Stimulated activated CD8-positive, alpha-beta memory T cell treated with anti-CD3 and anti-CD28 coated beads, Interleukin-4, amount 100 ng/mL, for 1 hour (primary cell): ENCODE results near the gene ASMT.
"Not testable (repeated sequence)": the region's sequence is repeated elsewhere in the genome, so short reads cannot be mapped to it uniquely, and the experiment has no call there.

Experiments used
- DNase-seq, 2 donors: peaks; one replicate each; pipeline ENCODE4 v3.0.0-alpha.2; 2020; ENCODE audit warnings: low read depth in 2 of 2, low spot score in 1 of 2

Gene ASMT, protein sequence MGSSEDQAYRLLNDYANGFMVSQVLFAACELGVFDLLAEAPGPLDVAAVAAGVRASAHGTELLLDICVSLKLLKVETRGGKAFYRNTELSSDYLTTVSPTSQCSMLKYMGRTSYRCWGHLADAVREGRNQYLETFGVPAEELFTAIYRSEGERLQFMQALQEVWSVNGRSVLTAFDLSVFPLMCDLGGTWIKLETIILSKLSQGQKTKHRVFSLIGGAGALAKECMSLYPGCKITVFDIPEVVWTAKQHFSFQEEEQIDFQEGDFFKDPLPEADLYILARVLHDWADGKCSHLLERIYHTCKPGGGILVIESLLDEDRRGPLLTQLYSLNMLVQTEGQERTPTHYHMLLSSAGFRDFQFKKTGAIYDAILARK

GRCh38 chrX:1614927-1615326, at the start of gene ASMT:
Gene ASMT (plus strand): TSS chrX:1615059. CDS start chrX:1615200, 141 bp downstream.
- no peak for DNase-seq

- DNase-seq, result not testable (repeated sequence)
Measured at GRCh38 chrX:1574181-1574580, 40.7 kb upstream of the ASMT start.

DNA sequence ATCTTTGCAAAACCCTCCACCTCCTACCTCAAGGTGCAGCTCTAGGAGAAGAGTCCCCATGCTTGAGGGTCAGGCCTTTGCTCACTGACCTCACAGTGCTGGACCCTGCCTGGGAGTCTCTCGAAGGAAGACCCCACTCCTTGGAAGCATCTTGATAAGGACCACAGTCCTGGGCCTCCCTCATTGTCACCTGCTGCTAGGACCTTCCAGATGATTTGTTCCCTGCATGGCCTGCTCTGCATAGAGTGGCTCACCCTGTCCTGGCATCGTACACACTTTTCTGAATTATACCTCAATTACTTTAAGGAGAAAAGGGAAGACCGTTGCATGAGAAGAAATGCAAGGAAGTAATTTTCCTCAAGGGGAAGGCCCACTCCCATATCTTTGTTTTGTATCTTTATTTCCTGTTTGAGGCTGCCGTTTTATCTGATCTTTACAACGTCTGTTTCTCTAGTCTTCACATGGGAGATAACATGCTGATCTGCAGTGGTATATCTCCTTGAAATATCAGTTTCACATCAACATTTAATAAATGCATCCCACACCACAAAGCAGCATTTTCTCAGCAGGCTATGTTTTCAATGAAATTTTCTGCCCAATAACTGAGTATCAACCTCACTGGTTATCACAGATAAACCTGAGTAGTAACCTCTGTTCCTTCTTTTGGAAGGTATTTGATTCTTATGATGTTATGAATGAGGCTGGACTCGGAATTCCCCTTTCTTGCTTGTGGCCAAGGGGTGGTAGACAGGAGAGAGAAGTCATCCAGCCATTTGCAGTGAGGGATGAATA, 38.5 kb upstream of the ASMT start:
- DNase-seq, result no peak

DNA sequence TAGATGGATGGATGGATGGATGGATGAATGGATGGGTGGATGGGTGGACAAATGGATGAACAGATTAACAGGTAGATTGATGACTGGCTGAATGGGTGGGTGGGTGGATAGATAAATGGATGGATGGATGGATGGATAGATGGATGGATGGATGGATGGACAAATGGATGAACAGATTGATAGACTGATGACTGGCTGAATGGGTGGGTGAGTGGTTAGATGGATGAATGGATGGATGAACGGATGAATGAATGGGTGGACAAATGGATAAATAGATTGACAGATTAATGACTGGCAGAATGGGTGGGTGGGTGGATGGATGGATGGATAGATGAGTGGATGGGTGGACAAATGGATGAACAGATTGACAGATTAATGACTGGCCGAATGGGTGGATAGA, 37.0 kb upstream of the ASMT start:
- no peak for DNase-seq

- no peak for DNase-seq
Measured at GRCh38 chrX:1578511-1579173, 36.2 kb upstream of the ASMT start.

GRCh38 chrX:1581132-1581531, 33.7 kb upstream of the ASMT start:
- DNase-seq, result peak in 1 of 2 donors; percentile 54

DNA sequence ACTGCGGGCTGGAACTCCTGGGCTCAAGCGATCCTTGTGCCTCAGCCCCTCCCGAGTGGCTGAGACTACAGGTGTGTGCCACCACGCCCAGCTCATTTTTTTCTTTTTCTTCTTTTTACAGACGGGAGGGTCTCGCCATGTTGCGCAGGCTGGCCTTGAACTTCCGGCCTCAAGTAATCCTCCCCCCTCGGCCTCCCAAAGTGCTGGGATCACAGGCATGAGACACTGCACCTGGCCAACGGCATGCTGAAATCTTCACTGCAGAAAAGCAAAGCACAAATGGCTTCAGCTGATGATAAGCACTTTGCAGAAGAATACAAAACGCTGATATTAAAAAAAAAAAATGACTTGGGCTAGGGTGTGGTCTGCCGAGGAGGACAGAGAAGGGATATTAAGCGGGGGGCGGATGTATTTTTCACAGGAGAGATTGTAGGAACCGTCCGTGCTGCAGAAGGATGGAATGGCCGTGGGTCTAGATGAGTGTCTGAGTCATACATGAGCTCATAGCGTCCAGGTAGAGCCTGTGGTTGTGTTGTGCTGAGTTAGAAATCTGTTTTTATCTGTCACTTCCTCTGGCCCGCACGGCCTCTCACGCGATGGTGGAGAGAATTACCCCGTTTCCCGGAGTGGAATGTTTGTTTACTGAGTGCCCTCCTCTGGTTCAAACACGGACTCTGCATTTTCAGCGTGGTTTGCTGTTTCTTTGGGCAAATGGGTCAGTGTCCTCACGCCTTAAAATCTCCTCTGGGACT, 32.0 kb upstream of the ASMT start:
- DNase-seq, result no peak

DNA sequence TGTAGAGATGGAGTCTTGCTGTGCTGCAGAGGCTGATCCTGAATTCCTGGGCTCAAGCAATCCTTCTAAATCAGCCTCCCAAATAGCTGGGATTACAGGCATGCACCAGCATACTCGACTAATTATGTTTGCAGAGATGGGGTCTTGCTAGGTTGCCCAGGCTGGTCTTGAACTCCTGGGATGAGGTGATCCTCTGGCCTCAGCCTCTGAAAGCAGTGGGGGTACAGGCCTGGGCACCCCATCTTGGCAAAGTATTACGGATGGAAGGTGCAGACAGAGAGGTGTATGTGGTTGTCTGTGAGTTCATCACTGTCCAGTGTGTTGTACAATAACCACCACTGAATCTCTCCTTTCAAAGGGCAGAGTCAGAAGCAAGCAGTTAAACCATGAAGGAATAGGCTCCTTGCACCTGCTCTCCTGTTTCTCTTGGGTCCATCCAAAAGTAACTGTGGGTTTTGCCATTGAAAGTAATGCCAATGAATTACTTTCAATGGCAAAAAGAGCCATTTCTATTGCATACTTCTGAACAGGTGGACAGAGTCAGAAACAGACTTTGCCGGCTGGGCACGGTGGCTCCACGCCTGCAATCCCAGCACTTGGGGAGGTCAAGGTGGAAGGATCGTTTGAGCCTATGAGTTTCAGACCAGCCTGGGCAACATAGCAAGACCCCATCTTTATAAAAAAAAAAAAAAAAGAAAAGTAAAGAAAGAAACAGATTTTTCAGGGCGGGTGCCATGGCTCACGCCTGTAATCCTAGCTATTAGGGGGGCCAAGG, 30.4 kb upstream of the ASMT start:
- DNase-seq, result no peak

DNA sequence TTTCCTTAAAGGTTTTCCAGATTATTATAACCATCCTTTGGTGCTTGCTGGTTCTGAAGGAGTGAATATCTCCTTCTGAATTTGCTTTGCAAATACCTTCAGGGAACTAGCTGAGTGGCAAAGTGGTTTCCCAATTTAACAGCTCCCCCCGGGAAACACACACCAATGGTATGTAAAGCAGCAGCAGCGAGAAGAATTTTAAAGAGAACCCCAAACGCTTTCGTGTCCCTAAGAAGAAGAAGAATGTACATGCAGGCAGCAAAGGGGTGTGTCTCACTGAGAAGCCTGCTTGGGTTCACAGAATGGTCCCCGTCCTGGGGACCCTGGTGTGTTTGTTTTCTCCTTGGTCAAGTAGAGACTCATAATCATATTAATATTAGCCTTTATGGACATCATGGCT, 27.7 kb upstream of the ASMT start:
- DNase-seq, result no peak

GRCh38 chrX:1589356-1590130, 25.3 kb upstream of the ASMT start:
- no peak for DNase-seq

- peak; percentile 96 to 97 for DNase-seq
Measured at GRCh38 chrX:1591102-1591862, 23.6 kb upstream of the ASMT start, which contains the start of gene AKAP17A. Gene AKAP17A (plus strand): TSS chrX:1591604. CDS start chrX:1593463, 1,859 bp downstream.

- DNase-seq, result no peak
Measured at GRCh38 chrX:1591863-1592469, 22.9 kb upstream of the ASMT start.

DNA sequence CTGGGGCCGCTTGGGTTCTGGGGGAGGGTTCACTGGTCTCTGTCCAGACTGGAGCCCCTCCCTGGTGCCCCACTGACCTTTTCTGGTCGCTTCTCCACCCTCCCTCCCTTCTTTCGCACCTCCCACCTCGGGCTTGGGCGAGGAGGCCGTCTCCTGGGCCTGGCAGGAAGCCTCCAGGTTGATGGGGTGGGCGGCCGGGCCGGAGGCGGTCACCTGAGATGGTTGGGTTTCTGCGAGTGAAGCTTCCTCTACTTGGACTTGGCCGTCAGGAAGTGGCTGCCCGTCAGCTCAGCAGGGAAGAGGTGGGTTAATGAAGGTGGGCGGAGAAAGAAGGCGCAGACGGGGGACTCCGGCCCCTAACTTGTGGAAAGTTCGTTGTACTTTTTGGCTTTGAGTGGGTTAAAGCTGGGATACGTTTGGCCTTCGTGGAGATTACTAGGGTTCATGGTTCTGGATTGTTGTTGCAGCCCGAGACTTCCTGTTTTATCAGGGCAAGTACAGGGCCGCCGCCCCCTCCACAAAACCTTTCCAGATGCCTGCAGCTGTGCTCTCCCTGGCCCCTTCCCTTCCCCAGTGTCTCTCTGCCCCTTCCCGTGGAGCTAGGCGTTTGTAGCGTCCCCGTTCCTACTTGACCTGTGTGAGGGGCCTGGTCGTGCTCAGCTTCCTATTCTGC, 22.3 kb upstream of the ASMT start:
- DNase-seq, result no peak

DNA sequence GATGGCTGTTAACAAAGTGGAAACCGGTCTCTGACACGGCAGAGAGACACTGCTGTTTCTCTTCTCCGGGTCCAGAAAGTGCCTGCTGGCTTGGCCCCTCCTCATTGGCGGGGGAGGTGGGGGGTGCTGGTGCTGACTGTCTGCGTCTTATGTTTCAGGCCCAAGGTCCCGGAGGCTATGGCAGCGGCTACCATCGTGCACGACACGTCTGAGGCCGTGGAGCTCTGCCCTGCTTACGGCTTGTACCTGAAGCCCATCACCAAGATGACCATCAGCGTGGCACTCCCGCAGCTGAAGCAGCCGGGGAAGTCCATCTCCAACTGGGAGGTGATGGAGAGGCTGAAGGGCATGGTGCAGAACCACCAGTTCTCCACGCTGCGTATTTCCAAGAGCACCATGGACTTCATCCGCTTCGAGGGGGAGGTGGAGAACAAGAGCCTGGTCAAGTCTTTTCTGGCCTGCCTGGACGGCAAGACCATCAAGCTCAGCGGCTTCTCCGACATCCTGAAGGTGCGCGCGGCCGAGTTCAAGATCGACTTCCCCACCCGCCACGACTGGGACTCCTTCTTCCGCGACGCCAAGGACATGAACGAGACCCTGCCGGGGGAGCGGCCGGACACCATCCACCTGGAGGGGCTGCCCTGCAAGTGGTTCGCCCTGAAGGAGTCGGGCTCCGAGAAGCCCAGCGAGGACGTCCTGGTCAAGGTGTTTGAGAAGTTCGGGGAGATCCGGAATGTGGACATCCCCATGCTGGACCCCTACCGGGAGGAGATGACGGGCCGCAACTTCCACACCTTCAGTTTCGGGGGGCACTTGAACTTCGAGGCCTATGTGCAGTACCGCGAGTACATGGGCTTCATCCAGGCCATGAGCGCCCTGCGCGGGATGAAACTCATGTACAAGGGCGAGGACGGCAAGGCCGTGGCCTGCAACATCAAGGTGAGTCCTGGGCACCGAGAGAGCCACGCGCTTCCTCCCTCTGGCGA, 21.3 kb upstream of the ASMT start:
- DNase-seq, result no peak

GRCh38 chrX:1595711-1596060, 19.2 kb upstream of the ASMT start:
- no peak for DNase-seq

DNA sequence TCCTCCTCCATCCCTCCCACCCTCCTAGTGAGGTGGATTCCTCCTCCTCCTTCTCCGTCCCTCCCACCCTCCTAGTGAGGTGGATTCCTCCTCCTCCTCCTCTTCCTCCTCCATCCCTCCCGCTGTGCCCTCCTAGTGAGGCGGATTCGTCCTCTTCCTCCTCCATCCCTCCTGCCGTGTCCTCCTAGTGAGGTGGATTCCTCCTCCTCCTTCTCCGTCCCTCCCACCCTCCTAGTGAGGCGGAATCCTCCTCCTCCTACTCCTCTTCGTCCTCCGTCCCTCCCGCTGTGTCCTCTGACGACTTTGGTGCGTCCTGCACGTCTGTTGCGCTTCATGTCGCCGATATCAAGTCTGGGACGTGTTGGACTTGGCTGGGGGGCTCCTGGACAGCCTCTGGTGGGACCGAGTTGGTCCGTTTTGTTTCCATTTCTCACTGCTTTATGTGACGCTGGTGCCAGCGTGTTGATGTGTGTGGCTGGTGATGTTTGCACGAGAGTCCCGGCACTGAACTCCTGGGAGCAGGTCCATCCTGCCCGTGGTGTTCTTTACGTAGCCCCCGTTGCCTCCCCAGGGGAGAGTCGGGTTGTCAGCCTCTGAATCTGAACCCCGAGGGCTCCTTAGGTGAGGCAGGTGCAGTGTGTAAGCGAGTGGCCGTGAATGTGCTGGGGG, 18.0 kb upstream of the ASMT start:
- no peak for DNase-seq
